ENCODE data around the gene MAPK8IP1.
A peak's percentile ranks its signal among the peaks of the same experiment; 100 is the strongest.

MAPK8IP1 gene

GRCh38 chr11:45918331-45918941 is 33.0 kb downstream of the MAPK8IP1 start:
- ATAC-seq: peak; percentile 91
- TF ChIP-seq CSDC2 (CRISPR knock-in tag; IDR thresholded peaks at IDR 0.05): no peak
- TF ChIP-seq CREB5 (CRISPR knock-in tag; IDR thresholded peaks at IDR 0.05; ENCODE audit: low read depth): no peak
- no peak for TF ChIP-seq PATZ1 (CRISPR knock-in tag; IDR thresholded peaks at IDR 0.05; ENCODE audit: borderline replicate concordance)
- TF ChIP-seq RARB (CRISPR knock-in tag; IDR thresholded peaks at IDR 0.05): no peak
- no peak for TF ChIP-seq ZFP3 (CRISPR knock-in tag; IDR thresholded peaks at IDR 0.05)
- TF ChIP-seq ISL1 (CRISPR knock-in tag; IDR thresholded peaks at IDR 0.05): no peak
- TF ChIP-seq CSRNP3 (CRISPR knock-in tag; IDR thresholded peaks at IDR 0.05): no peak

- ATAC-seq: no peak
- TF ChIP-seq SNAI2 (CRISPR knock-in tag; IDR thresholded peaks at IDR 0.05) (no peak), CSRNP3 (CRISPR knock-in tag; IDR thresholded peaks at IDR 0.05) (no peak), POU6F1 (CRISPR knock-in tag; IDR thresholded peaks at IDR 0.05; ENCODE audit: borderline replicate concordance, low read depth) (no peak), ZNF565 (CRISPR knock-in tag; conservative IDR thresholded peaks at IDR 0.05; ENCODE audit: low read depth) (no peak), ZFP3 (CRISPR knock-in tag; IDR thresholded peaks at IDR 0.05) (no peak), BACH2 (CRISPR knock-in tag; IDR thresholded peaks at IDR 0.05; ENCODE audit: borderline replicate concordance) (no peak), TCF4 (CRISPR knock-in tag; IDR thresholded peaks at IDR 0.05; ENCODE audit: borderline replicate concordance) (no peak), CREB5 (CRISPR knock-in tag; IDR thresholded peaks at IDR 0.05; ENCODE audit: low read depth) (no peak)
These were observed 33.7 kb downstream of the MAPK8IP1 start for GRCh38 chr11:45918962-45919675.

- ATAC-seq: no peak
- TF ChIP-seq ZFP30 (CRISPR knock-in tag; IDR thresholded peaks at IDR 0.05) (no peak), GLIS3 (CRISPR knock-in tag; IDR thresholded peaks at IDR 0.05) (no peak), PATZ1 (CRISPR knock-in tag; IDR thresholded peaks at IDR 0.05; ENCODE audit: borderline replicate concordance) (no peak), TSHZ2 (CRISPR knock-in tag; IDR thresholded peaks at IDR 0.05) (no peak), CSDC2 (CRISPR knock-in tag; IDR thresholded peaks at IDR 0.05) (no peak), SNAI2 (CRISPR knock-in tag; IDR thresholded peaks at IDR 0.05) (no peak), OSR1 (CRISPR knock-in tag; IDR thresholded peaks at IDR 0.05) (no peak), ZC3H10 (CRISPR knock-in tag; IDR thresholded peaks at IDR 0.05) (no peak), ARNTL (CRISPR knock-in tag; IDR thresholded peaks at IDR 0.05; ENCODE audit: borderline replicate concordance, low read depth) (no peak), CREB5 (CRISPR knock-in tag; IDR thresholded peaks at IDR 0.05; ENCODE audit: low read depth) (no peak)
These were observed 34.5 kb downstream of the MAPK8IP1 start for GRCh38 chr11:45919806-45920530.

All from SK-N-SH treated with all-trans-retinoic acid at 6 μM for 48 hours (cell line).